Measurements from ENCODE around the gene GOSR1. TPM values are rescaled to one million over a fixed set of nuclear protein-coding genes. Genes with fewer than 3 reads are reported as not detected.

Gene GOSR1
- total RNA-seq, 4 donors from 2014 or later: 9.4 to 69.7 (median 45.3) TPM

DNA sequence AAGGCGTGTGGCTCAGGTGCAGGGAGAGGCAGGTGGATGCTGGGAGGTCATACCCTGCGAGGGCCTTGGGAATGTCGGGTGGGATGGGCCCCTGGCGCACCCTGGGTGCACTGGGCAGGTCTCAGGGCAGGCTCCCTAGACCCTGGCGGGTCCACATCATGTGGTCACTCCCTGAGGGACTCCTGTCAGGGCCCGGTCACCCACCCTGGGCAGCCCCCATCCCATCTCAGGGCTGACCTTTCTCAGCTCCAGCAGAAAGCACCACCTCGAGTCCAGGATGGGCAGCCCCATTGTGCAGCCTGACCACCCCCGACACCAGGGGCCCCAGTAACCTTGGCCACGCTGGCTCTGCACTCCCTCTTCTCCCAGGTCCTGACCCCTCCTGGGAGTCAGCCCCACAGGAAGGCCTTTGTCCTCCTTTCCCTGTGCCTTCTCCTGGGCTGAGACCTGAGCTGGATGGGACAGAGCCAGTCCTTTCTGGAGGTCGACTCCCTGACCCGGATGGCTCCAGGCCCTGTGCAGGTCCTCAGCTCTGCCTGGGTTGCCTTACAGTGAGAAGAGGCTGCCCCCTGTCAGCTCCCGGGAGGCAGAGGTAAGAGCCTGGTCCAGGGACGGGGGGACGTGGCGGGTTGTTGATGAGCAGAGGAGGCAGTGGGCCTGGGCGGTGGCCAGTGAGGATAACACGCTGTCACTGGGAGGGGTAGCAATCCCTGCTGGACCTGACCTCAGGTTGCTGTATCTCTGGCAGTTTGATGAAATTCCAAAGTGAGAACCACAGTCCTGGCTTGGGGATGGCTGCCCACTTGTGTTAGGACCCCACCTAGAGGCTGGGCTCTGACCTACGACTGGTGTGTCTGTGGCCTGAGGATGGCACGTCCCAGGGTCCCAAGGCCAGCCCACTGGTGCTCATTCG, 77.9 kb downstream of the GOSR1 start:
- no peak for TF ChIP-seq POLR2A (IDR thresholded peaks at IDR 0.05)
- TF ChIP-seq, protein P1, sequence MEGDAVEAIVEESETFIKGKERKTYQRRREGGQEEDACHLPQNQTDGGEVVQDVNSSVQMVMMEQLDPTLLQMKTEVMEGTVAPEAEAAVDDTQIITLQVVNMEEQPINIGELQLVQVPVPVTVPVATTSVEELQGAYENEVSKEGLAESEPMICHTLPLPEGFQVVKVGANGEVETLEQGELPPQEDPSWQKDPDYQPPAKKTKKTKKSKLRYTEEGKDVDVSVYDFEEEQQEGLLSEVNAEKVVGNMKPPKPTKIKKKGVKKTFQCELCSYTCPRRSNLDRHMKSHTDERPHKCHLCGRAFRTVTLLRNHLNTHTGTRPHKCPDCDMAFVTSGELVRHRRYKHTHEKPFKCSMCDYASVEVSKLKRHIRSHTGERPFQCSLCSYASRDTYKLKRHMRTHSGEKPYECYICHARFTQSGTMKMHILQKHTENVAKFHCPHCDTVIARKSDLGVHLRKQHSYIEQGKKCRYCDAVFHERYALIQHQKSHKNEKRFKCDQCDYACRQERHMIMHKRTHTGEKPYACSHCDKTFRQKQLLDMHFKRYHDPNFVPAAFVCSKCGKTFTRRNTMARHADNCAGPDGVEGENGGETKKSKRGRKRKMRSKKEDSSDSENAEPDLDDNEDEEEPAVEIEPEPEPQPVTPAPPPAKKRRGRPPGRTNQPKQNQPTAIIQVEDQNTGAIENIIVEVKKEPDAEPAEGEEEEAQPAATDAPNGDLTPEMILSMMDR (IDR thresholded peaks at IDR 0.05): no peak
- Histone ChIP-seq H3K27me3 (no peaks in the 10 kb centered on the region), H3K36me3 (no peaks in the 10 kb centered on the region), H3K4me3 (no peak overlapping the region), H3K9me3 (no peaks in the 10 kb centered on the region), H3K27ac (no peak overlapping the region), H3K4me1 (no peaks in the 10 kb centered on the region)
- DNase-seq: no peak
- intact Hi-C loops (cut with DNase I; ENCODE audit: low total_unique reads): no loop called here

- no peak overlapping the region for H3K27ac ChIP-seq
- TF ChIP-seq POLR2A (IDR thresholded peaks at IDR 0.05): no peak
- TF ChIP-seq, protein P1 (IDR thresholded peaks at IDR 0.05): no peak
- intact Hi-C loops (cut with DNase I; ENCODE audit: low total_unique reads): no loop called here
- H3K4me1 ChIP-seq: no peaks in the 10 kb centered on the region
- DNase-seq: no peak
- no peak overlapping the region for H3K4me3 ChIP-seq
- H3K36me3 ChIP-seq: no peaks in the 10 kb centered on the region
- H3K9me3 ChIP-seq: no peaks in the 10 kb centered on the region
- H3K27me3 ChIP-seq: no peaks in the 10 kb centered on the region
These were observed 78.7 kb downstream of the GOSR1 start for GRCh38 chr17:30555942-30556341.

- no peaks in the 10 kb centered on the region for H3K36me3 ChIP-seq
- TF ChIP-seq POLR2A (IDR thresholded peaks at IDR 0.05): no peak
- TF ChIP-seq, protein P1 (IDR thresholded peaks at IDR 0.05): no peak
- H3K27ac ChIP-seq: no peak overlapping the region
- H3K4me1 ChIP-seq: no peaks in the 10 kb centered on the region
- no peak overlapping the region for H3K4me3 ChIP-seq
- H3K27me3 ChIP-seq: no peaks in the 10 kb centered on the region
- DNase-seq: peak in 1 of 2 donors; percentile 6
- no peaks in the 10 kb centered on the region for H3K9me3 ChIP-seq
- intact Hi-C loops (cut with DNase I; ENCODE audit: low total_unique reads): no loop called here
These were observed 79.4 kb downstream of the GOSR1 start for GRCh38 chr17:30556374-30557332.

DNA sequence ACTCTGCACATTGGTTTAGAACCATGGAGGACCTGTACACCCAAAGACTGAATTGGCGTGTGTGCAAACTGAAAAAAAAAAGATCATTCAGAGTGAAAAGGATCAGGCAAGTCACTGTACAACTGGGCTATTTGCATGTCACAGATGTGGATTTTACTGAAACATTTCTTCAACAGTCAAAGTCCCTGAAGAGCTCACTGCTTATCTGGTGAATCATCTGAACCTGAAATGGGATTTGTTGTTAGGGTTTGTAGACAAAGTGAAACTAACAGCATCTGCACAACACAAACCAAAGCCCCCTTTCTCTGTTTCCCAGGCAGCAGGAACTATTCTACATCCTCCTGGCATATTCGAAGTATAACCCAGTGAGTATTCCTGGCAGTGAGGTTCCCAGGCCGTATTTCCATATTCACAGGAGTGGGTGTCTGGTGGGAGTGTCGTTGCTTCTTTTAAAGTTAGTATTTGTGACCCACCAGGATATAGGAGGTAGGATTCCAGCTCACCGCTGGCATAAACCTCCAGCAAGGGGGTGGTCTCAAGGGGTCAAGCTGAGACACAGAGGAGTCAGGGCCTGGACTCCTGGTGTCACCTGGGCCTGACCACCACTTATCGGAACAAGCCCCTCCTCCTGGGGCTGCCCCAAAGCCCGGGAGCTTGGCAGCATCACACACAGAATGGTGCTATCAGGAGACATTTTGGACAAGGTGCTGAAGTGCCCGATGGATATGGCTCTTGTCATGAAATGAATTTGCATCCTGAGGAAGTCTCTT, 80.9 kb downstream of the GOSR1 start:
- intact Hi-C loops (cut with DNase I; ENCODE audit: low total_unique reads): no loop called here
- no peak for DNase-seq
- no peaks in the 10 kb centered on the region for H3K36me3 ChIP-seq
- H3K4me1 ChIP-seq: no peaks in the 10 kb centered on the region
- H3K27ac ChIP-seq: no peak overlapping the region
- H3K9me3 ChIP-seq: no peaks in the 10 kb centered on the region
- no peaks in the 10 kb centered on the region for H3K27me3 ChIP-seq
- H3K4me3 ChIP-seq: no peak overlapping the region
- TF ChIP-seq POLR2A (IDR thresholded peaks at IDR 0.05): no peak
- TF ChIP-seq, protein P1 (IDR thresholded peaks at IDR 0.05): no peak
